GM18520 (cell line): ENCODE measurements around the gene PSPN.
"Not testable (repeated sequence)": the region's sequence is repeated elsewhere in the genome, so short reads cannot be mapped to it uniquely, and the experiment has no call there.

Experiments used
- ATAC-seq: cut with Tn5 transposase; IDR thresholded peaks from one replicate; pipeline ENCODE4 v1.9.1; 2021; ENCODE audit not compliant: unreplicated experiment

Gene PSPN

GRCh38 chr19:6402837-6403608, 27.3 kb upstream of the PSPN start:
- no peak for ATAC-seq

- no peak for ATAC-seq
Measured at GRCh38 chr19:6402058-6402457, 26.3 kb upstream of the PSPN start.

GRCh38 chr19:6400062-6400944, 24.6 kb upstream of the PSPN start:
- not testable (repeated sequence) for ATAC-seq

DNA sequence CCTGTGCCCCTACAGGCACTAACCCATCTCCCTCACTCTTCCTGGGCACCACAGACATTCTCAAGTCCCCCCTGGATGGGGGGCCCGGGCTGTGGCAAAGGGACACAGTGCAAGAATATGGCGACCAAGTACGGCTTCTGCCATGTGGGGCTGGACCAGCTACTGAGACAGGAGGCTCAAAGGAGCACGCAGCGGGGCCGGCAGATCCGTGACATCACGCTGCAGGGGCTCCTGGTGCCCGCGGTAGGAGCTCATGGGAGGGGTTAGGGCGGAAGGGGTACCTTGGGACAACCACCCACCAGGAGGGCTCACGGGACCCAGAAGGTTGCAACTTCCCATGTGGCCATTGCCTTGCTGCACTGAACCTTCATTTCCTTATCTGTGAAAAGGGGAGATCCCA, 20.6 kb upstream of the PSPN start:
- ATAC-seq: no peak

- ATAC-seq: no peak
Measured at GRCh38 chr19:6394831-6395230, 19.1 kb upstream of the PSPN start.

DNA sequence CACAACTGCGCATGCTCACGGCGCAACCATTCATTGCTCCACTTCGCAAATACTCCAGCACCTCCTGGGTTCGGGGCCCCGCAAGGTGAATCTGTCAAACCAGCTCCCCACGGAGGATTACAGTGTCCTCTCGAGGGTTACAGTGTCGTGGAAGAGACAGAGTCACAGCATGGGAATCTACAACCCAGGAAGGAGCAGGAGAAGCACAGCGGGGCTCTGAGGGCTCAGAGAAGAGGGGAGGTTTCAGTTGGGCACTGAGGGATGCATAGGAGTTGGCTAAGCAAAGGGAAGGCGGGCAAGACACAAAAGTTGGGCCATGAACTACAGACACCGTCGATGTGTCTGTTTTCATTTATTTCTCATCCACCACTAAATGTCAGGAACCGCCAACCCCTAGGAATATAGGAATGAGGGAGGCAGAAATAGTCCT, 18.3 kb upstream of the PSPN start:
- ATAC-seq: no peak

DNA sequence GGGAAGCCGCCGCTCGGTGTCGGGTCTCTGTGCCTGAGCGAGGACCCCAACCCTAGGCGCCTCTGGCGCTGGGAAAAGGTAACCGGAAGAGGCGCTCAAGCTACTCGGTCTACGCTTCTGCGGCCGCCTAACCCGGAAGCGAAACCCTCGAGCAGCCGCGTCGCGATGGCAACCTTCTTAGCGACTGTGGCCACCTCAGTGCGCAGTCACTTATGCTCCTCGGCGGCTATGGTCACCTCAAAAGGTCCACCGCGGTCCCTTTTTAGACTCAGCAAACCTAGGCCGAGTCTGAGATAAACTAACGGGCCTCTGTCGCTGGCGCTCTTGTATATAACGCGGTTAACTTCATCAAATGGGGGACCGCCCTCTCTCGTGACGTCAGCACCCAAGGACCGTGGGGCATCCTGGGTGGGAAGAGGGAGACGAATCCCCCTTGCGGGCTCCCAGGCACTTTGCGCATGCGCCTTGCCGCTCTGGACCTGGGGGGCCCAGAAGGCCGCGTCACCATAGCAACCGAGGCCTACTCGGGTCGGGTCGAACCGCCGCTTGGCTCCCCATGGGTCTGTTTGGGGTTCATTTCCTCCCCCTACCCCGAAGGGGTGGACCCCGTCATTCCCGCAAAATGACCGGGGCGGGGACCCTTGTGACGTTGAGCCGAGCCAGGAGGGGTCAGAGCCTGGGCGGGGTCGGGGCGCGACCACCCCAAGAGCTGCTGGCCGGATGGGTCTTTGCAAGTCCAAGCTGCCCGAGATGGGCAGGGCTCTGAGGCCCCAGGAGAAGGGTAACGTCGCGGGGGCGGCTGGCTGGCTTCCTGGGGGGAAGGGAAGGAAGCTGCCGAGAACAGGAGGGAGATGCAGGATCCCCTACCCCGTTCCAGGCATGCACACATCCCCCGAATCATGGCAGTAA, 17.6 kb upstream of the PSPN start, which contains the start of gene GTF2F1:
Gene GTF2F1, minus strand, starts transcription at position 91 of the 909 bp plus-strand sequence. CDS start 169 bp downstream, outside the sequence.
- peak; percentile 63 for ATAC-seq

- no peak for ATAC-seq
Measured at GRCh38 chr19:6392221-6393073, 16.7 kb upstream of the PSPN start.

- no peak for ATAC-seq
Measured at GRCh38 chr19:6387372-6387771, 11.6 kb upstream of the PSPN start.

DNA sequence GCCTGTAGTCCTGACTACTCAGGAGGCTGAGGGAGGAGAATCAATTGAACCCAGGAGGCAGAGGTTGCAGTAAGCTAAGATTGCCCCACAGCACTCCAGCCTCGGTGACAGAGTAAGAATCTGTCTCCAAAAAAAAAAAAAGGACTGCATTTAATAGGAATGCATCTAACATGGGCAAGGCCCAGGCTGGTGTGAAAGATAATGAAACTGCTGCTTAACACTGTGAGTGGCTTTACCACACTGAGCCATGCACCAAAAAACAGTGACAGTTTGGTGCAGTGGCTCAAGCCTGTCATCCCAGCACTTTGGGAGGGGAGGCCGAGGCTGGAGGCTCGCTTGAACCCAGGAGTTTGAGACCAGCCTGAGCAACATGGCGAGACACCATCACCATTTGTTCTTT, 8.6 kb upstream of the PSPN start:
- ATAC-seq: no peak

DNA sequence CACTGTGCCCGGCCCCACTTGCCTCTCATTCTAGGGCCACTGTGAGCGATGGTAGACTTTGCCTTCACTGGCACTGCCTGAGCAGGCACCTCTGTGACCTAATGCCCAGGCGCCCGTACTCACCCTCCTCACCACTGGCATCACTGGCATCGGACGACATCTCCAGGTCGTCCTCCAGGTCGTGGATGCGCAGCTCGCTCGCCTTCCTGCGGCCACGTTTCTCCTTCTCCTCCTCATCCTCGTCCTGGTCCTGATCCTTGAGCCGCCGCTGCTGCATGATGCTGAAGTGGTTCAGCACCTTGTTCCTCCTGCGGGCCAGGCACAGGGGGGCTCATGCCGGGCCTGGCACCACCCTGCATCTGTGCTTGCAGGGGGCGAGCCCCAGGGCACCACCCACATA, 7.5 kb upstream of the PSPN start:
- no peak for ATAC-seq

DNA sequence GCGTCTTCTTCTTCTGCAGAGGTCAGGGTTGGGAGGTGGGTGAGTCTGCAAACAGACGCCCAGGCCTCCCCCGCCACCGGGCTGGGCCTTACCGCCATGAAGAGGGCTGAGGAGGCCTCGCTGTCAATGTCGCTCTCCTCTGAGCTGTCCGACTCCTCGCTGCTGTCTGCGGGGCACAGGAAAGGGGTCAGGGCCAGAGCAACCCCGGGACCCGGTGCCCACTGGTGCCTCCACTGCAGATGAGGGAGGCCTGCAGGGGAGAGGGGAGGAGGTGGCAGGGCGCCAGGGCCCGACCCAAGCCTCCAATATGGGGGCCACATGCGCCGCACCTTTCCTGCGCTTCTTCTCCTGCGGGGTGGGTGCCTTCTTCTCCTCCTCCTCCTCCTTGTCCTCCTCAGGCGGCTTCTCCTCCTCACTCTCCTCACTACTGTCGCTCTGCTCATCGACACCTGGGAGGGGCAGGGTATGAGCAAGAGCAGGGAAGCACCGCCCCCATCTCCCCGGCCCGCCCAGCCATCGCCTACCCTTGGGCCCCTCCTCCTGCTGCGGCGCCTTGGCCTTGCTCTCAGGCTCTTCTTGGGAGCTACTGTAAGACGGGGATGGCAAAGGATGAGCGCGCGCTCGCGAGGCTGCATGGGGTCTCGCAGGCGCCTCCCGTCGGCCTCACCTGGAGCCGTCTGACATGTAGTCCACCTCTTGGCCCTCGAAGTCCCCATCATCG, 5.5 kb upstream of the PSPN start:
- no peak for ATAC-seq

DNA sequence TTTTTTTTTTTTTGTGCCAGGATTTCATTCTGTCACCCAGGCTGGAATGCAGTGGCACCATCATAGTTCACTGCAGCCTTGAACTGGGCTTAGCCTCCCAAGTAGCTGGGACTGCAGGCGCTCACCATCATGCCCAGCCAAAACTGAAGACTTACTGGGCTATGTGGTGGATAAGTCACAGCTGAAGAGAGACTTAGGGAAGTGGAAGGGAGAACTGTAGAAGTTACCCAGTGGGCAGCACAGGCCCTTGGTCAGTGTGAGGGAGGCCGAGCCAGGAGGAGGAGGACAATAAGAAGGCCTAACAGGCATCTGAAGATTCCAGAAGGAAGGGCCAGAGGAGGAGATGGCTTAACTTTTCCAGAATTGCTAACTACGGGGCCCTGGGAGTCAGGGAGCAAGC, 4.0 kb upstream of the PSPN start:
- ATAC-seq: no peak

- no peak for ATAC-seq
Measured at GRCh38 chr19:6378486-6378885, 2.8 kb upstream of the PSPN start.

GRCh38 chr19:6378041-6378440, 2.3 kb upstream of the PSPN start:
- no peak for ATAC-seq

- ATAC-seq: no peak
Measured at GRCh38 chr19:6376512-6377190, 918 bp upstream of the PSPN start.

- ATAC-seq: no peak
Measured at GRCh38 chr19:6374711-6375410, 872 bp downstream of the PSPN start.

DNA sequence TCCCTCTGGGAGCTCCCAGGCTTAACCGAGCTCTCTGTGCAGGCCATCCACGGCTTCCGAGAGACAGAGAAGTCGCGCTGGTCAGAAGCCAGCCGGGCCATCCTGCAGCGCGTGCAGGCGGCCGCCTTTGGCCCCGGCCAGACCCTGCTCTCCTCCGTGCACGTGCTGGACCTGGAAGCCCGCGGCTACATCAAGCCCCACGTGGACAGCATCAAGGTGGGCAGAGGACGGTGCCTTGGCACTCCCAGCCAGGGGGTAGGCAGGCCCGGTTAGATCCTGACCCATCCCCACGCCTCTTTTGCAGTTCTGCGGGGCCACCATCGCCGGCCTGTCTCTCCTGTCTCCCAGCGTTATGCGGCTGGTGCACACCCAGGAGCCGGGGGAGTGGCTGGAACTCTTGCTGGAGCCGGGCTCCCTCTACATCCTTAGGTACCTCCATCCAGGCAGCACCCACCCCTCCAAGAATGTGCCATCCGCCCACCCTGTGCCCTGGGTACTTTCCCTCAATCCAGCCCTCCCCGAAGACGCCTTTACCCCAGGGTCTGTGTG, 1.5 kb downstream of the PSPN start:
- ATAC-seq: no peak
